ENCODE data around the gene DSP.
A peak's percentile ranks its signal among the peaks of the same experiment; 100 is the strongest.

Gene DSP

DNA sequence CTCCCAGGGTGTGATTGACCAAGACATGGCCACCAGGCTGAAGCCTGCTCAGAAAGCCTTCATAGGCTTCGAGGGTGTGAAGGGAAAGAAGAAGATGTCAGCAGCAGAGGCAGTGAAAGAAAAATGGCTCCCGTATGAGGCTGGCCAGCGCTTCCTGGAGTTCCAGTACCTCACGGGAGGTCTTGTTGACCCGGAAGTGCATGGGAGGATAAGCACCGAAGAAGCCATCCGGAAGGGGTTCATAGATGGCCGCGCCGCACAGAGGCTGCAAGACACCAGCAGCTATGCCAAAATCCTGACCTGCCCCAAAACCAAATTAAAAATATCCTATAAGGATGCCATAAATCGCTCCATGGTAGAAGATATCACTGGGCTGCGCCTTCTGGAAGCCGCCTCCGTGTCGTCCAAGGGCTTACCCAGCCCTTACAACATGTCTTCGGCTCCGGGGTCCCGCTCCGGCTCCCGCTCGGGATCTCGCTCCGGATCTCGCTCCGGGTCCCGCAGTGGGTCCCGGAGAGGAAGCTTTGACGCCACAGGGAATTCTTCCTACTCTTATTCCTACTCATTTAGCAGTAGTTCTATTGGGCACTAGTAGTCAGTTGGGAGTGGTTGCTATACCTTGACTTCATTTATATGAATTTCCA lies 43.9 kb downstream of the DSP start:
- Histone ChIP-seq H3K9ac (ENCODE audit: insufficient read length, low read depth) (no peak overlapping the region), H3K4me3 (ENCODE audit: insufficient read length, low read depth) (no peak overlapping the region), H3K27me3 (ENCODE audit: insufficient read depth, insufficient read length) (no peaks in the 10 kb centered on the region), H3K9me3 (ENCODE audit: insufficient read depth, low read length) (no peaks in the 10 kb centered on the region), H3K36me3 (ENCODE audit: insufficient read depth, insufficient read length, low read length) (peaks cover 54% of the 10 kb centered on the region), H3K4me1 (ENCODE audit: insufficient read depth, insufficient read length) (no peaks in the 10 kb centered on the region)
- DNase-seq (ENCODE audit: low read depth, low spot score), result no peak
- TF ChIP-seq SUZ12 (IDR thresholded peaks at IDR 0.05; ENCODE audit: extremely low read depth, insufficient read depth, insufficient read length), result no peak
- no peak for TF ChIP-seq YY1 (IDR thresholded peaks at IDR 0.05; ENCODE audit: insufficient read depth, insufficient read length)
- no peak for TF ChIP-seq ZNF274 (IDR thresholded peaks at IDR 0.05; ENCODE audit: low read depth, low read length)

- no peak for TF ChIP-seq ZNF274 (IDR thresholded peaks at IDR 0.05; ENCODE audit: low read depth, low read length)
- no peak for TF ChIP-seq YY1 (IDR thresholded peaks at IDR 0.05; ENCODE audit: insufficient read depth, insufficient read length)
- no peak for TF ChIP-seq SUZ12 (IDR thresholded peaks at IDR 0.05; ENCODE audit: extremely low read depth, insufficient read depth, insufficient read length)
- no peaks in the 10 kb centered on the region for H3K9me3 ChIP-seq (ENCODE audit: insufficient read depth, low read length)
- DNase-seq (ENCODE audit: low read depth, low spot score), result no peak
These were observed 46.2 kb downstream of the DSP start for GRCh38 chr6:7587631-7588100.

DNA sequence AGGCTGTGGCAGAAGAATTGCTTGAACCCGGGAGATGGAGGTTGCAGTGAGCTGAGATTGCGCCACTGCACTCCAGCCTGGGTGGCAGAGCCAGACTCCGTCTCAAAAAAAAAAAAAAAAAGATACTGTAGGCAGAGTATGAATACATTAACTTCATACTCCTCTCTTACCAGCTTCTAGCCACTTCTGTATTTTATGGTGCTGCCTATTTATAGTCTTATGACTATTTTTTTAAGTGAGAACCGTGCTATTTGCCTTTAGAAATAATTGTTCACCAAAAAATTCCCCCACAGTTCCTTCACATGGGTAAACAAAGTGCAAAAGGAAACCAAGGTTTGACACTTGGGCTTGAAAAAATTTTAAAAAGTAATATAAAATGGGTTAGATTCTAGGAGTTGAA lies 47.0 kb downstream of the DSP start:
- TF ChIP-seq SUZ12 (IDR thresholded peaks at IDR 0.05; ENCODE audit: extremely low read depth, insufficient read depth, insufficient read length), result no peak
- TF ChIP-seq YY1 (IDR thresholded peaks at IDR 0.05; ENCODE audit: insufficient read depth, insufficient read length), result no peak
- H3K36me3 ChIP-seq (ENCODE audit: insufficient read depth, insufficient read length, low read length), result peaks cover 34% of the 10 kb centered on the region
- no peak for DNase-seq (ENCODE audit: low read depth, low spot score)

More at GRCh38 chr6:7587631-7588100, 46.2 kb downstream of the DSP start:
- H3K9ac ChIP-seq (ENCODE audit: insufficient read length, low read depth), result no peak overlapping the region
- H3K4me1 ChIP-seq (ENCODE audit: insufficient read depth, insufficient read length), result no peaks in the 10 kb centered on the region
- H3K36me3 ChIP-seq (ENCODE audit: insufficient read depth, insufficient read length, low read length), result peaks cover 39% of the 10 kb centered on the region
- no peaks in the 10 kb centered on the region for H3K27me3 ChIP-seq (ENCODE audit: insufficient read depth, insufficient read length)
- H3K4me3 ChIP-seq (ENCODE audit: insufficient read length, low read depth), result no peak overlapping the region

DNA sequence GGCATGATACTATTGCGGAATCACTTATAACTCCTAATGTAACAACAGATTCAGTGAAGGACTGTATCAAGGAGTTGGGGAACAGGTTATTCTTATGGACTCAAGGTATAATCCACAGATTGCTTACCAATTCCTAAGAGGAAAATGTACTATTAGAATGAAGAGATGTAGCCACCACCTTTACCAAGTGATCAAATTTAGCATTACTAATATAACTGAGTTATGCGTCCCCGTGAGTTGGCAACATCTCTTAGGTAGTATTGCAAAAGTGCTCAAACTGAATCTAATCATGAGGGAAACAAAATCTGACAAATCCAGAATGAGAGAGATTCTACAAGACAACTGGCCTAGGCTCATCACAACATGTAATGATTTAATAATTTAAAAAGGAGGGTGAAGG lies 47.8 kb downstream of the DSP start:
- no peaks in the 10 kb centered on the region for H3K4me1 ChIP-seq (ENCODE audit: insufficient read depth, insufficient read length)
- H3K9ac ChIP-seq (ENCODE audit: insufficient read length, low read depth), result no peak overlapping the region
- no peaks in the 10 kb centered on the region for H3K9me3 ChIP-seq (ENCODE audit: insufficient read depth, low read length)
- TF ChIP-seq SUZ12 (IDR thresholded peaks at IDR 0.05; ENCODE audit: extremely low read depth, insufficient read depth, insufficient read length) (no peak), YY1 (IDR thresholded peaks at IDR 0.05; ENCODE audit: insufficient read depth, insufficient read length) (no peak), ZNF274 (IDR thresholded peaks at IDR 0.05; ENCODE audit: low read depth, low read length) (no peak)
- H3K36me3 ChIP-seq (ENCODE audit: insufficient read depth, insufficient read length, low read length), result peaks cover 34% of the 10 kb centered on the region
- H3K4me3 ChIP-seq (ENCODE audit: insufficient read length, low read depth), result no peak overlapping the region
- H3K27me3 ChIP-seq (ENCODE audit: insufficient read depth, insufficient read length), result no peaks in the 10 kb centered on the region
- DNase-seq (ENCODE audit: low read depth, low spot score), result no peak

More for the DNA sequence above, 47.0 kb downstream of the DSP start:
- H3K27me3 ChIP-seq (ENCODE audit: insufficient read depth, insufficient read length), result no peaks in the 10 kb centered on the region
- H3K9ac ChIP-seq (ENCODE audit: insufficient read length, low read depth), result no peak overlapping the region
- H3K4me3 ChIP-seq (ENCODE audit: insufficient read length, low read depth), result no peak overlapping the region
- H3K9me3 ChIP-seq (ENCODE audit: insufficient read depth, low read length), result no peaks in the 10 kb centered on the region
- H3K4me1 ChIP-seq (ENCODE audit: insufficient read depth, insufficient read length), result no peaks in the 10 kb centered on the region

DNA sequence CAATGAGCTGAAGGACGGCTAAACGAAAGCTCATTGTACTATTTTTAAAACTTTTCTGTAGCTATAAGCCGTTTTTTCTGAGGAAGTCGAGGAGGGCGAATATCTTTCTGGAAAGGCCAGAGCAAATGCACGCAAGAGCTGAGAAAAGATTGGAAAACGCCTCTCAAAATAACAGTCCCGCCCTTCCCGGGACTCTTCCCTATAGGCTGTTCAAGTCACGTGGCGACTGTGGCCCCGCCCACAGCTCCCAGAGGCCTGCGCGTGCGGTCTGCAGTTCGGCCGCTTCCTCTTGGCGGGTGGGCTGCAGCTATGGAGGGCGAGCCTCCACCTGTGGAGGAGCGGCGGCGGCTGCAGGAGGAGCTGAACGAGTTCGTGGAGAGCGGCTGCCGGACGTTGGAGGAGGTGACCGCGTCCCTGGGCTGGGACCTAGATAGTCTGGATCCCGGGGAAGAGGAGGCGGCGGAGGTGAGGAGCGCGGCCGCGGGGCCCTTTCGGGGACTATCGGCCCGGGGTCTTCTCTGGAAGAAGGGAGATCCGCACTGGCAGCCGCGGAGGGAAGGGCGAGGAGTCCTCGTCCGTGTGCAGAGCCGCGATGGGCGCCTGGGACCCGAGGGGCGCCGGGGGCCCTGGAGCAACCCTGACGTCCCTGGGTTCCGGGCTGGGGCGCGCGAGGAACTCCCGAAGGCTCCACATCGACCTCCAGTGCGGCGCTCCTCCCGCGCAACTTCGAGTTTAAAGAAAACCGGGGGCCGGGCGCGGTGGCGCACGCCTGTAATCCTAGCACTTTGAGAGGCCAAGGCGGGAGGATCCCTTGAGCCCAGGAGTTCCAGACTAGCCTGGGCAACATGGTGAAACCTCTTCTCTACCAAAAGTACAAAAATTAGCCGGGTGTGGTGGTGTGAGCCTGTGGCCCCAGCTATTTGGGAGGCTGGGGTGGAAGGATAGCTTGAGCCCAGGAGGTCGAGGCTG lies 48.8 kb downstream of the DSP start, which contains the start of gene SNRNP48:
TSS of gene SNRNP48 (plus strand) at position 250 of the 969 bp plus-strand sequence. CDS start at position 310, 60 bp downstream.
- Histone ChIP-seq H3K27me3 (ENCODE audit: insufficient read depth, insufficient read length) (no peaks in the 10 kb centered on the region), H3K4me1 (ENCODE audit: insufficient read depth, insufficient read length) (no peaks in the 10 kb centered on the region), H3K36me3 (ENCODE audit: insufficient read depth, insufficient read length, low read length) (peaks cover 34% of the 10 kb centered on the region), H3K9ac (ENCODE audit: insufficient read length, low read depth) (peak within 1 kb of the TSS; percentile 80), H3K9me3 (ENCODE audit: insufficient read depth, low read length) (no peaks in the 10 kb centered on the region), H3K4me3 (ENCODE audit: insufficient read length, low read depth) (peak within 1 kb of the TSS; percentile 82)
- TF ChIP-seq SUZ12 (IDR thresholded peaks at IDR 0.05; ENCODE audit: extremely low read depth, insufficient read depth, insufficient read length) (no peak), YY1 (IDR thresholded peaks at IDR 0.05; ENCODE audit: insufficient read depth, insufficient read length) (peak; percentile 18), ZNF274 (IDR thresholded peaks at IDR 0.05; ENCODE audit: low read depth, low read length) (no peak)
- peak; percentile 79 for DNase-seq (ENCODE audit: low read depth, low spot score)

DNA sequence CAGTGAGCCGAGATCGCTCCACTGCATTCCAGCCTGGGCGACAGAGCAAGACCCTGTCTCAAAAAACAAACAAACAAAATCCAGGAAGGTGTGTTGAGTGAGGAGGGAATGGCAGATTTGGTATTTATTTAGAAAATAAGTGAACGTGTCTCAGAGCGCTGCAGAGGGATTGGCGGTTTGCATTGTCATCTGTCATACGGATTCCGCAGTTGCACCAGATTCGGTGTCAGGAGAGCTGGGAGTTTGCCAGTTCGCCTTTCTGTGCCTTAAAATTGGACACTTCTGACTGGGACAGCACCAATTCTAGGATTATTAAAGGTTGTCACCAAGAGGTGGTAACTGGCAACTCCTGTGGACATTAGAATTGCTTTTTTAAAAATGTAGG lies 49.4 kb downstream of the DSP start:
- H3K36me3 ChIP-seq (ENCODE audit: insufficient read depth, insufficient read length, low read length), result peaks cover 35% of the 10 kb centered on the region
- peak overlapping the region; percentile 80 for H3K9ac ChIP-seq (ENCODE audit: insufficient read length, low read depth)
- no peaks in the 10 kb centered on the region for H3K9me3 ChIP-seq (ENCODE audit: insufficient read depth, low read length)
- no peaks in the 10 kb centered on the region for H3K27me3 ChIP-seq (ENCODE audit: insufficient read depth, insufficient read length)
- H3K4me1 ChIP-seq (ENCODE audit: insufficient read depth, insufficient read length), result no peaks in the 10 kb centered on the region
- no peak for DNase-seq (ENCODE audit: low read depth, low spot score)
- TF ChIP-seq SUZ12 (IDR thresholded peaks at IDR 0.05; ENCODE audit: extremely low read depth, insufficient read depth, insufficient read length), result no peak
- no peak for TF ChIP-seq ZNF274 (IDR thresholded peaks at IDR 0.05; ENCODE audit: low read depth, low read length)
- no peak for TF ChIP-seq YY1 (IDR thresholded peaks at IDR 0.05; ENCODE audit: insufficient read depth, insufficient read length)
- peak overlapping the region; percentile 82 for H3K4me3 ChIP-seq (ENCODE audit: insufficient read length, low read depth)

GRCh38 chr6:7591770-7592169 lies 50.3 kb downstream of the DSP start:
- Histone ChIP-seq H3K27me3 (ENCODE audit: insufficient read depth, insufficient read length) (no peaks in the 10 kb centered on the region), H3K4me3 (ENCODE audit: insufficient read length, low read depth) (no peak overlapping the region), H3K4me1 (ENCODE audit: insufficient read depth, insufficient read length) (no peaks in the 10 kb centered on the region), H3K36me3 (ENCODE audit: insufficient read depth, insufficient read length, low read length) (peaks cover 43% of the 10 kb centered on the region), H3K9ac (ENCODE audit: insufficient read length, low read depth) (no peak overlapping the region), H3K9me3 (ENCODE audit: insufficient read depth, low read length) (no peaks in the 10 kb centered on the region)
- TF ChIP-seq ZNF274 (IDR thresholded peaks at IDR 0.05; ENCODE audit: low read depth, low read length), result no peak
- no peak for TF ChIP-seq YY1 (IDR thresholded peaks at IDR 0.05; ENCODE audit: insufficient read depth, insufficient read length)
- TF ChIP-seq SUZ12 (IDR thresholded peaks at IDR 0.05; ENCODE audit: extremely low read depth, insufficient read depth, insufficient read length), result no peak
- no peak for DNase-seq (ENCODE audit: low read depth, low spot score)

Measured in NT2/D1 (cell line).